Umbilical cord (tissue), 2 donors: ENCODE data around the gene RNF169. TPM values are rescaled to one million over a fixed set of nuclear protein-coding genes. Genes with fewer than 3 reads are reported as not detected.
A peak's percentile ranks its signal among the peaks of the same experiment; 100 is the strongest.

Experiments used
- DNase-seq: peaks from one replicate; pipeline ENCODE4 v3.0.0-alpha.2; 2015; ENCODE audit warnings: low spot score
- total RNA-seq: library from RNA; depleted of rRNA; stranded (reverse); fragments of >200 nt; gene quantifications from one replicate; pipeline ENCODE4 v1.2.3, GENCODE V29; 2014; ENCODE audit warnings: low replicate concordance; ENCODE audit not compliant: insufficient read depth

The RNF169 gene
- total RNA-seq: 31.8 TPM

- DNase-seq: peak; percentile 99
These were observed at the start of gene RNF169 for GRCh38 chr11:74748211-74749126. TSS of gene RNF169 (plus strand) at chr11:74748849. CDS start at chr11:74748881, 32 bp downstream.

GRCh38 chr11:74699615-74700396, 48.8 kb upstream of the RNF169 start:
- DNase-seq: no peak

GRCh38 chr11:74701351-74701750, 47.3 kb upstream of the RNF169 start:
- no peak for DNase-seq

GRCh38 chr11:74702383-74703007, 46.2 kb upstream of the RNF169 start:
- peak; percentile 70 for DNase-seq

- DNase-seq: no peak
These were observed 45.4 kb upstream of the RNF169 start for GRCh38 chr11:74703211-74703610.

- DNase-seq: no peak
These were observed 41.5 kb upstream of the RNF169 start for GRCh38 chr11:74707182-74707581.

- no peak for DNase-seq
These were observed 40.8 kb upstream of the RNF169 start for GRCh38 chr11:74707602-74708510.

GRCh38 chr11:74709175-74709574, 39.5 kb upstream of the RNF169 start:
- no peak for DNase-seq

- peak; percentile 80 for DNase-seq
These were observed 38.2 kb upstream of the RNF169 start for GRCh38 chr11:74710281-74710938.

- no peak for DNase-seq
These were observed 35.0 kb upstream of the RNF169 start for GRCh38 chr11:74713686-74714085.

GRCh38 chr11:74714904-74715303, 33.7 kb upstream of the RNF169 start:
- no peak for DNase-seq

- peak; percentile 56 for DNase-seq
These were observed 31.3 kb upstream of the RNF169 start for GRCh38 chr11:74717221-74717969.

- no peak for DNase-seq
These were observed 29.6 kb upstream of the RNF169 start for GRCh38 chr11:74719011-74719410.

GRCh38 chr11:74720596-74721478, 27.8 kb upstream of the RNF169 start:
- peak; percentile 76 for DNase-seq

GRCh38 chr11:74721479-74721835, 27.2 kb upstream of the RNF169 start:
- DNase-seq: no peak

- DNase-seq: no peak
These were observed 25.1 kb upstream of the RNF169 start for GRCh38 chr11:74723511-74723910.

GRCh38 chr11:74725701-74726100, 22.9 kb upstream of the RNF169 start:
- no peak for DNase-seq

GRCh38 chr11:74726547-74727182, 22.0 kb upstream of the RNF169 start:
- DNase-seq: peak; percentile 74
